ENCODE measurements around the gene TRA2B. TPM values are rescaled to one million over a fixed set of nuclear protein-coding genes. Genes with fewer than 3 reads are reported as not detected.

The TRA2B gene
- polyA plus RNA-seq, 3 donors from 2014 or later: 133 to 223 (median 191) TPM

DNA sequence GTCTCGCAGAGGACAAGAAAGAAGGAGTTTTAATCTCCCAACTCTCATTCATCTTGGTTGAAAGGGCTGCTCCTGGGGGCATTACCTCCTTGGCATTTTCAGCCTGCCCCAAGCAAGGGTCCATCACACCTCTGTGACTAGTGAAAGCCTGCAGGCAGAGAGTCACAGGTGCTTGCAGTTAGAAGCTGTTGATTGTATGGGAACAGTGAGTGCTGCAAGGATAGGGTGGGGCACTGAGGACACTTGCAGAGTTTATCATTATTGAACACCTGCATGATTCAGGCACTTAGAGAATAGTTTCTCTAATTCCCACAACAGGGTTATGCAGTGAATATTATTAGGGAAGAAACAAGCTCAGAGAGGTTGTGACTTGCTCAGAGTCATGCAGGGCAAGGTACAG is 71.3 kb downstream of the TRA2B start:
- Mint-ChIP-seq H3K4me3 (no peak overlapping the region), H3K4me1 (no peaks in the 10 kb centered on the region), H3K36me3 (no peaks in the 10 kb centered on the region), H3K9me3 (no peaks in the 10 kb centered on the region), H3K27me3 (ENCODE audit: low read depth in 3 of 3) (peaks cover 0 to 5% (median 3%) of the 10 kb centered on the region in 3 donors), H3K27ac (no peak overlapping the region)
- no peak for DNase-seq

Other genes starting within 250 kb of the TRA2B start
- under 1 TPM; 0.42 to 0.86 (median 0.43) TPM for gene IGF2BP2, start 113.0 kb downstream of the TRA2B start, polyA plus RNA-seq
- gene ETV5, start 171.1 kb upstream of the TRA2B start, polyA plus RNA-seq: 1 to 10 TPM in 1 of 3 donors, under 1 TPM in 1, not detected in 1; 0.26 to 2.0 TPM

Measured in immature natural killer cell (primary cell).